ENCODE results near the gene KCNK3.
"Not testable (repeated sequence)": the region's sequence is repeated elsewhere in the genome, so short reads cannot be mapped to it uniquely, and the experiment has no call there.

The KCNK3 gene

GRCh38 chr2:26692279-26692896 lies at the start of gene KCNK3:
Gene KCNK3 (plus strand): TSS chr2:26692722. CDS start chr2:26692876, 154 bp downstream.
- DNase-seq, result peak in 1 of 2 donors; percentile 26

GRCh38 chr2:26644188-26644835 lies 48.2 kb upstream of the KCNK3 start:
- no peak for DNase-seq

GRCh38 chr2:26645762-26646161 lies 46.8 kb upstream of the KCNK3 start:
- DNase-seq, result no peak

GRCh38 chr2:26646986-26647672 lies 45.4 kb upstream of the KCNK3 start:
- no peak for DNase-seq

- DNase-seq, result no peak
Measured at GRCh38 chr2:26647981-26648380, 44.5 kb upstream of the KCNK3 start.

GRCh38 chr2:26648516-26648915 lies 44.0 kb upstream of the KCNK3 start:
- no peak for DNase-seq

DNA sequence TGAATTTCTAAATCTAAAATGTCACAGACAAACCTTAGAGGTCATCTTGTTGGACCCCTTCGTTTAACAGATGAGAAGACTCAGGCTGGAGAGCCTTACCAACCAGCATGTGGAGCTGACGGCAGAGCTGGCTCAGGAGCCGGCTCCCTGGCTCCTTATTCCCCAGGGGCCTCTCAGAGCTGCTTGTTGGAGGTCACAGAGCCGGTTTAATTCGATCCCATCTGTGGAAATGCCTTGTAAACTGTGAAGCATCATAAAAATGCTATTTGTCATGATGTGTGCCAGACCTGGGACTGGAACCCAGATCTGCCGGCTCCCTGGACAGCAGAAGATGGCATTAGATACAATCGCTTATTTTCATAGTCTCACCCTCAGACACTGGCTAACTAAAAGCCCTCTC lies 43.2 kb upstream of the KCNK3 start:
- DNase-seq, result no peak

- DNase-seq, result no peak
Measured at GRCh38 chr2:26649992-26650712, 42.4 kb upstream of the KCNK3 start.

DNA sequence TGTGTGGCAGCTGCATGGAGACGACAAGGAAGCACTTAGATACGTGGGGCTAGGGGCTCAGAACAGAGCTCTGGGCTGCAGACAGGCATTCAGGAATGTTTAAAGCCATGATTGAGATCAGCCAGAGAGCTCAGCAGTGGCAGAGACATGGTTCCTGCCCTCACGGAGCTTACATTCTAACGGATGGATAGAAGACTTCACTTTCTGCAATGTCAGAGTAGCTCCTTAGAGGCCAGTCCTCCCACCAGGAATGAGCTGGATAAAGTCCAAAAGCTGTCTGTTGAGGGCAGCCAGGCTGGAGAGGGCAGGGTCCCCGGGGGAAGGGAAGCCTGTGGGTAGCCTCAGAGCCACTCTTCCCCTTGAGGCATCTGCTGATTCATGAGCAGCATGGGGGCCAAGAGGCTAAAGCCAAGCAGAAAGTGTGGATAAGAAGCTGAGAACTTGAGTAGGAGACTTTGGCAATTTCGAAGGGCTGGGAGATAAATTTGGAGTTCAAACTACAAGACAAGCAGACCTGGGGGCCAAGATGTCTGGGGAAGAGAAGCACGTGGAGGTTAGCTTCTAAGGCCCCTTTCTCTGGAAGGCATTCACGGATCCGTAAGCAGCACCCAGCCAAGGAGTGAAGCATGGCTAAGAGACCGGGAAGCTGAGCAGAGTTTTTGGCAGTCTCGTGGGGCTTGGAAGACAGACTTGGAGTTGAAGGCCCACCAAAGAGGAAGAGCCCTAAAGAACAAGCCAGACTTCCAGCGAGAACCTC lies 41.6 kb upstream of the KCNK3 start:
- no peak for DNase-seq

DNA sequence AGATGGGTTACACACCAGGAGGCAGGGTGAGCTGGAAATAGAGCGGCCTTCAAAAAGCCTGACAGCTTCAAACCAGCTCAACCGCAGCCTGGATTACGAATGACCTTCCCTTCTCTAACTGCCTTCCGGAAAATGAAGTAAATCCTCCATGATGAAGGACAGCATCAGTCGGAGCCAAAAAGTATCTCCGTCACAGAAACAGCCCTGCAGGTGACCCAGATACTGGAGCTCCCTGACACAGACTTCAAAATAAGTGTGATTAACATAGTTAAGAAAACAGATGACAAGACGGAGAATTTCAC lies 41.1 kb upstream of the KCNK3 start:
- no peak for DNase-seq

- DNase-seq, result no peak
Measured at GRCh38 chr2:26651799-26652198, 40.7 kb upstream of the KCNK3 start.

DNA sequence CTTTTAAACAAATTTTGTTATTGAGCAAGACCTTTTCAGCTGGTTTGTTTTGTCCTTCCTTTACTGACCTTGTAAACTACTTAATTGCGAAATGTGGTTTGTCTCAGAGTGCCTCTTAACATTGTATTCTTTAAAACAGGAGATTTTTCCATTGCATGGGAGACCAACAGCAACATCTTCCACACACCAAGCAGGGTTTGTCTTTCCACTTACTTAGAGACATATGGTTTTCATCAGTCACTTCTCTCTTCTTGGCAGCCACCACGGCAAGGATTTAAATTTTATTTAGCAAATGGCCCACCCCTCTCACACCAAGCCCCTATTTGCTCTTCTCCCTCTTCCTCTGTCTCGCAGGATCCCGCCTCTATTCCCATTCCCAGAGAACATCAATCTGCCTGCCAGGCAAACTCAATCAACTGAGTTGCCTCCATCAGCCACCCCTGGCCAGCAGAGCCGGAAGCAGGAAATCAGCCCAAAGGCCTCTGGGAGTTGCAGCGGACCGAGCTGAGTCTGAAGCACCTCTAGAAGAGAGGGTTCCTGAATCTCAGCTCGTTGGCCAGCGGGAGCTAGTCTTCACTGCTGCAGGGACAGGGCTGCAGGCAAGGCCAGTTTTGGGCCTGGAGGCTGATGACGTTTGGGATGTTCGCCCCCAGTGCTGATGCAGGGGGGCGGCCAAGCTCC lies 40.0 kb upstream of the KCNK3 start:
- DNase-seq, result no peak

DNA sequence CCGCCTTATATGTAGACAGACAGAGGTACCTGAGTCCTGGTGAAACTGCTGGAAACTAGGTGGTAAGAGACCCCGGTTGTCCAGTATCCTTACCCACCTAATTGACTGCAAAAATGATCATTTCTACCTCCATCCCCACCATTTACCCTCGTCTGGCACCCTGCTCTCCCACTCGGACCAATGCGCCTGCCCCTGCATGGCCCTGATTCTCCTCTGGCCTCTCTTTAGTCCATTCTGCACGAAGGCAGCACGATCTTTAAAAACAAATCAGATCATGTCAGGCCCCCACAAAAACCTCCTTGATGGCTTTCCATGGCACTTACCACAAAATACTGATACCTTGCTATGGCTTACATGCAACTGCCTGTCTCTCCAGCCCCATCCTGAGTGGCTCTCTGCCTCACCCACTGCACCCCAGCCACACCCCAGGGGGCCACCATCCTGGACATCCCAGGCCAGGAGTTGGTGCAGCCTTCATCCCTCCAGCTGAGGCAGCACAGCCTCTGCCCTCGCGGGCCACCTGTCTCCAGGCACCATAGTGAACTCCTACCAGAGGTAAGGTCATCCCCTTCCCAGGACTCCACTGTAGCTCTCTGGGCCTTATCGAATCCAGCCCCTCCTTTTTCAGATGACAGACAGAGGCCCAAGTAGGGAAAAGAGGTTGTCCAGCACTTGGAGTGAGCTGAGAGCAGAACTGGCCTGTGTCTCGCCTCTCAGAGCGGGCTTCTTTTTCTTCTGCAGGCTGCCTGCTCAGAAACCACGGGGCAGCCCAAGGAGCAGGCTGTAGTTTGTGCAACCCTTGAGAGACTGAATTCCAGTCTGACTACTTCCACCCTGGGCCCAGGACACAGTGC lies 39.1 kb upstream of the KCNK3 start:
- DNase-seq, result no peak

DNA sequence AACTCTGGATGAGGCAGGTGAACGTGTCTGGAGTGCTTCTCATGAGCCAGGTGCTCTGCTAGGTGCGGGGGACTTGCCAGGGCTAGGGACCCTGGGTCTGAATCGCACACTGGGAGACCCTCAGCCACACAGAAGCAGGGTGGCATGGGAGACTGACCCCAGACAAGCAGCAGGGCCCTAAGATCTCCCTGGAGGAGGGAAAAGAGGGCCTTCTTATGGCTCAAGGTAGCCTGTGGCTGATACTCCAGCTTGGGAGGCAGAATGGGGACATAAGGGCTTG lies 38.5 kb upstream of the KCNK3 start:
- DNase-seq, result no peak

- not testable (repeated sequence) for DNase-seq
Measured at GRCh38 chr2:26655120-26655519, 37.4 kb upstream of the KCNK3 start.

- DNase-seq, result no peak
Measured at GRCh38 chr2:26655611-26656195, 36.8 kb upstream of the KCNK3 start.

DNA sequence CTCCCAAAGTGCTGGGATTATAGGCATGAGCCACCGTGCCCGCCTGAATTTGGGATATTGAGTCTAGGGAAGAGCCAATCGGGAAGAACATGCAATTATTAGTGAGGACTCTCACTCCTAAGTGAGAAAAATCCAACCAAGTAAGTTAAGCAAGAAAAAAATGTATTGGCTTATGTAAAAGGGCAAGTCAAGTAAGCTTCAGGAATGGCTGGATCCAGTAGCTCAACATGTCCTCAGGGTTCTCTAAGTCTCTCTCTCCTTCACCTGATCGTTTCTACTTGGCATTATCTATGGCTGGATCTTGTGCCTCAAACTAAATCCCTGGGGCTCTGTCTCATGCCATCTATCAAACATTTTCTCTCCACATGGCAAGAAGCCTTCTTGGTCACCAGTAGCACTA lies 35.3 kb upstream of the KCNK3 start:
- DNase-seq, result no peak

- DNase-seq, result no peak
Measured at GRCh38 chr2:26658691-26659346, 33.7 kb upstream of the KCNK3 start.

- DNase-seq, result no peak
Measured at GRCh38 chr2:26660363-26660962, 32.1 kb upstream of the KCNK3 start.

DNA sequence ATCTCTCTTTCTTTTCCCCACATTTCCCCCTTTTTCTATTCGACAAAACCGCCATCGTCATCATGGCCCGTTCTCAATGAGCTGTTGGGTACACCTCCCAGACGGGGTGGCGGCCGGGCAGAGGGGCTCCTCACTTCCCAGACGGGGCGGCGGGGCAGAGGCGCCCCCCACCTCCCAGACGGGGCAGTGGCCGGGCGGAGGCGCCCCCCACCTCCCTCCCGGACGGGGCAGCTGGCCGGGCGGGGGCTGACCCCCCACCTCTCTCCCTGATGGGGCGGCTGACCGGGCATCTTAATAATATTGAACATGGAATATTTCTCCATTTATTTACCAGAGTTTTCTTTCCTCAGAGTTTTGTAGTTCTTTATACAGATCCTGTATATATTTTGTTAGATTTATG lies 27.2 kb upstream of the KCNK3 start:
- DNase-seq, result not testable (repeated sequence)
